HL-60 (cell line): ENCODE data around the gene ARG2.

Source experiments
- GABPA ChIP-seq: IDR thresholded peaks from 2 replicates; pipeline ENCODE4 v1.6.1; 2012; ENCODE audit warnings: low read depth
- POLR2AphosphoS5 ChIP-seq: IDR thresholded peaks from 2 replicates; pipeline ENCODE4 v1.6.1; 2012; ENCODE audit warnings: low read depth
- SPI1 ChIP-seq: IDR thresholded peaks from 2 replicates; pipeline ENCODE4 v1.6.1; 2012; ENCODE audit warnings: low read depth, mild to moderate bottlenecking, borderline replicate concordance
- TF ChIP-seq, protein P1 (sequence below): IDR thresholded peaks from one replicate; pipeline ENCODE4 v1.5.1; 2011; ENCODE audit warnings: low read length, control low read depth, inconsistent platforms; ENCODE audit not compliant: insufficient read depth
- TF ChIP-seq, protein P2 (sequence below): IDR thresholded peaks from 2 replicates; pipeline ENCODE4 v1.6.1; 2012; ENCODE audit warnings: low read depth; ENCODE audit not compliant: insufficient replicate concordance

DNA sequence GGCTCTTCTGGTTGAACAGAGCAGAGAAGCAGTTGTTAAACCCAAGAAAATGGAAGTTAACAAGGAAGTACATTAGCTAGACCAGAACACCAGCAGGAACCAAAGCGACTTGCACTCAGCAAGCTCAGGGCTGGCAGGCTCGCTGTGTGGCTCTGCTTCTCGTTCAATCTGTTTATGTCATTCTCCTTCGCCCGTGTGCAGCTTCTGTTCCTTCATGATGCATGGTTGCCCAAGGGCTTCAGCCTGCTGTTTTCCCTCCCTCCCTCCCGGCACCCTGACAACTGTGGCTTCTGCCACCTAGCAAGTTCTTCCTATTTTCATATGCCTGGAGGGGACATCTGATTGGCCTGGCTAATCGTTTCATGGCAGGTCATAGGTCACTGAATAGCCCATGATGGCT, 44.9 kb upstream of the ARG2 start:
- TF ChIP-seq POLR2AphosphoS5 = no peak
- TF ChIP-seq, protein P1, sequence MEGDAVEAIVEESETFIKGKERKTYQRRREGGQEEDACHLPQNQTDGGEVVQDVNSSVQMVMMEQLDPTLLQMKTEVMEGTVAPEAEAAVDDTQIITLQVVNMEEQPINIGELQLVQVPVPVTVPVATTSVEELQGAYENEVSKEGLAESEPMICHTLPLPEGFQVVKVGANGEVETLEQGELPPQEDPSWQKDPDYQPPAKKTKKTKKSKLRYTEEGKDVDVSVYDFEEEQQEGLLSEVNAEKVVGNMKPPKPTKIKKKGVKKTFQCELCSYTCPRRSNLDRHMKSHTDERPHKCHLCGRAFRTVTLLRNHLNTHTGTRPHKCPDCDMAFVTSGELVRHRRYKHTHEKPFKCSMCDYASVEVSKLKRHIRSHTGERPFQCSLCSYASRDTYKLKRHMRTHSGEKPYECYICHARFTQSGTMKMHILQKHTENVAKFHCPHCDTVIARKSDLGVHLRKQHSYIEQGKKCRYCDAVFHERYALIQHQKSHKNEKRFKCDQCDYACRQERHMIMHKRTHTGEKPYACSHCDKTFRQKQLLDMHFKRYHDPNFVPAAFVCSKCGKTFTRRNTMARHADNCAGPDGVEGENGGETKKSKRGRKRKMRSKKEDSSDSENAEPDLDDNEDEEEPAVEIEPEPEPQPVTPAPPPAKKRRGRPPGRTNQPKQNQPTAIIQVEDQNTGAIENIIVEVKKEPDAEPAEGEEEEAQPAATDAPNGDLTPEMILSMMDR = no peak
- TF ChIP-seq, protein P2, sequence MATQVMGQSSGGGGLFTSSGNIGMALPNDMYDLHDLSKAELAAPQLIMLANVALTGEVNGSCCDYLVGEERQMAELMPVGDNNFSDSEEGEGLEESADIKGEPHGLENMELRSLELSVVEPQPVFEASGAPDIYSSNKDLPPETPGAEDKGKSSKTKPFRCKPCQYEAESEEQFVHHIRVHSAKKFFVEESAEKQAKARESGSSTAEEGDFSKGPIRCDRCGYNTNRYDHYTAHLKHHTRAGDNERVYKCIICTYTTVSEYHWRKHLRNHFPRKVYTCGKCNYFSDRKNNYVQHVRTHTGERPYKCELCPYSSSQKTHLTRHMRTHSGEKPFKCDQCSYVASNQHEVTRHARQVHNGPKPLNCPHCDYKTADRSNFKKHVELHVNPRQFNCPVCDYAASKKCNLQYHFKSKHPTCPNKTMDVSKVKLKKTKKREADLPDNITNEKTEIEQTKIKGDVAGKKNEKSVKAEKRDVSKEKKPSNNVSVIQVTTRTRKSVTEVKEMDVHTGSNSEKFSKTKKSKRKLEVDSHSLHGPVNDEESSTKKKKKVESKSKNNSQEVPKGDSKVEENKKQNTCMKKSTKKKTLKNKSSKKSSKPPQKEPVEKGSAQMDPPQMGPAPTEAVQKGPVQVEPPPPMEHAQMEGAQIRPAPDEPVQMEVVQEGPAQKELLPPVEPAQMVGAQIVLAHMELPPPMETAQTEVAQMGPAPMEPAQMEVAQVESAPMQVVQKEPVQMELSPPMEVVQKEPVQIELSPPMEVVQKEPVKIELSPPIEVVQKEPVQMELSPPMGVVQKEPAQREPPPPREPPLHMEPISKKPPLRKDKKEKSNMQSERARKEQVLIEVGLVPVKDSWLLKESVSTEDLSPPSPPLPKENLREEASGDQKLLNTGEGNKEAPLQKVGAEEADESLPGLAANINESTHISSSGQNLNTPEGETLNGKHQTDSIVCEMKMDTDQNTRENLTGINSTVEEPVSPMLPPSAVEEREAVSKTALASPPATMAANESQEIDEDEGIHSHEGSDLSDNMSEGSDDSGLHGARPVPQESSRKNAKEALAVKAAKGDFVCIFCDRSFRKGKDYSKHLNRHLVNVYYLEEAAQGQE = no peak
- TF ChIP-seq GABPA = no peak
- TF ChIP-seq SPI1 = no peak
